DLD1 (cell line): ENCODE data around the gene RDH13.
"Not testable (repeated sequence)": the region's sequence is repeated elsewhere in the genome, so short reads cannot be mapped to it uniquely, and the experiment has no call there.

Experiments used
- in situ Hi-C: cut with HindIII; loops from 2 replicates; pipeline ENCODE4 v1.10.0; 2017; ENCODE audit warnings: low sequenced_read_pairs

Gene RDH13

GRCh38 chr19:55018216-55018615, 44.7 kb downstream of the RDH13 start:
- in situ Hi-C loops = no loop called here

DNA sequence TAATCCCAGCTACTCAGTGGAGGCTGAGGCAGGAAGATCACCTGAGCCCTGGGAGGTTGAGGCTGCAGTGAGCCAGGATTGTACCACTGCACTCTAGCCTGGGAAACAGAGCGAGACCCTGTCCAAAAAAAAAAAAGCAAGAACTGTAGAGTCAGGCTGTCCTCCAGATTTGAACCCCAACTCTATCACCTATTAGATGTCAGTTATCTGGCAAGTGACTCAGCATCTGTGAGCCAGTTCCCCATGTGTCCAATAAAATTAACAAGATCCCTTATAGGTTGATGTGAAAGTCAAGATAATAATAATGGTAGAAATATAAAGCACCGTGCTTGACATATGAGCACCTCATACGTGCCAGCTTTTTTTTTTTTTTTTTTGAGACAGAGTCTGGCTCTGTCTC, 46.9 kb downstream of the RDH13 start:
- in situ Hi-C loops = no loop called here

- in situ Hi-C loops = no loop called here
These were observed 47.8 kb downstream of the RDH13 start for GRCh38 chr19:55015126-55015525.

DNA sequence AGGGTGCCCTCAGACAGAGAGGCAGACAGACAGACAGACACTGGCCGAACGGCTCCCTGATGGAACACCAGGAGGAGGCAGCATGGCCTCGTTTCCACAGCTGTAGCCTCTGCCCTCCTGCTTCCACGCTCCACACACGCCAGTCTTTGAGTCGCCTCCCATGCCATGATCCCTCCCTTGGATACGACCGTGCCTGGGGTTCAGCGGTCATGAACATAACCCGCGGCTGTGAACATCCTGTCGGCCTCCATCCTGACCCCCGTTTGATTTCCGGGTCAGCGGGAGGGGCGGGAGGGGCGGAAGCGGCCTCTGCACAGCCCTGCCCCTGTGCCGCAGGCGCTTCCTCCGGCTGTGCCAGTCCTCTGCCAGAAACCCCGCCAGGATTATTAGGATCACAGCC, 48.2 kb downstream of the RDH13 start:
- in situ Hi-C loops = no loop called here

DNA sequence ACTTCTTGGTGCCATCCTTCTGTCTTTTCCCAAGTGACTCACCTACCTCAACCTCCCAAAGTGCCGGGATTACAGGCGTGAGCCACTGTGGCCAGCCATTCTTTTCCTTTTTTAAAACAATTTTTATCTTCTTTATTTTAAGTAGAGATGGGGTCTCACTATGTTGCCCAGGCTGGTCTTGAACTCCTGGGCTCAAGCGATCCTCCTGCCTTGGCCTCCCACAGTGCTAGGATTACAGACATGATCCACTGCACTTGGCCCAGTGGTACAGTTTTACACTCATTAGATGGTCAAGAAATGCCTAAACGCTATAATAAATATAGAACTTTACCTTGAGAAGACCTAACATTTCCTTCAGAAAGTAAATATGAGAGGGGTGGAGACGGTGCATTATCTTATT, 49.4 kb downstream of the RDH13 start:
- in situ Hi-C loops = no loop called here

DNA sequence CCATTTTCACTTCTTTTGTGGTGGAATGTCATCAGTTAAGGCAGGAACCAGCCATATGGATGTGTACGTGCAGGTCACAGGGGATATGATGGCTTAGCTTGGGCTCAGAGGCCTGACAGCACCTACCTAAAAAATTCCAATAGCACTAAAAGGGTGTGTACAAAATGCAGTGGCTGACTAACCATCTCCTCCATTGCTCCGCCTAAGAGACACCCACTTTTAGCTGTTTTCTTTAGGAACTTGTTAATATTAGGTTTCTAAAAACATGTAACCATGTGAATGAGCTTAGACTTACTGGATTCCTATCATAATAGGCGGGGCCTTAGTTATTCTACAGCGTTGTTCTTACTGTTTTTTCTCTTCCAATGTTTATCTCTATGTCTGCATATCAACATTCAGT, 50.6 kb downstream of the RDH13 start:
- in situ Hi-C loops = no loop called here

GRCh38 chr19:55010561-55010960, 52.4 kb downstream of the RDH13 start:
- in situ Hi-C loops = not testable (repeated sequence)

DNA sequence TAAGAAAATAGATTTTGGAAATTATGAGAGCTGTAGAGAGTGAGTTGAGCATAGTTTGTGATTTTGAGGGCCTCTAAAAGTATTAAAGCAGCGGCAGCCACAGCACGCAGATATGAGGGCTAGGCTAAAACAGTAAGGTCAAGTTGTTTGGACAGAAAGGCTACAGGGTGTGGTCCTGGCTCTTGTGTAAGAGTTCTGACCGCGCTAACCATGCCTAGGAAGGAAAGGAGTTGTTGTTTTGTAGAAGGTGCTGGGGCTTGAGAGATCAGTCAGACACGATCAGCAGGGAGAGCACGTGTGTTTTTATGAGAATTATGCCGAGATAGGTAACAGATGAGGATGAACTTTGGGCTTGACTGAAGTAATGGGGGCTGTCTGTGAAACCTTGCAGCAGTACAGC, 54.2 kb downstream of the RDH13 start:
- in situ Hi-C loops = not testable (repeated sequence)

DNA sequence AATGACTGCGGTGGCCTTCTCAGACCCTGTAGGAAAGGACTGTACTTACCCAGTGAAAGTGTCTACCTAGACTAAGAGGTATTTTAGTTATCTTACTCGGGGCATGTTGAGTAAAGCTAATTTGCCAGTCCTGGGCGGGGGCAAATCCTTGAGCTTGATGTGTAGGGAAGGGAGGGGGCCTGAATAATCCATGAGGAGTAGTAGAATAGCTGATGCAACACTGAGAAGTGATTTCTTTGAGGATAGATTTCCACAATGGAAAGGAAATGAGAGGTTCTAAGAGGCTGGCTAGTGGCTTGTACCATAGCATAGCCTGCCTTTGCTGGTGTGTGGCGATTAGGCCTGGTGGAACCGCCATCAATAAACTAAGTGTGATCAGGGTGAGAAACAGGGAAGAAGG, 54.8 kb downstream of the RDH13 start:
- in situ Hi-C loops = not testable (repeated sequence)

DNA sequence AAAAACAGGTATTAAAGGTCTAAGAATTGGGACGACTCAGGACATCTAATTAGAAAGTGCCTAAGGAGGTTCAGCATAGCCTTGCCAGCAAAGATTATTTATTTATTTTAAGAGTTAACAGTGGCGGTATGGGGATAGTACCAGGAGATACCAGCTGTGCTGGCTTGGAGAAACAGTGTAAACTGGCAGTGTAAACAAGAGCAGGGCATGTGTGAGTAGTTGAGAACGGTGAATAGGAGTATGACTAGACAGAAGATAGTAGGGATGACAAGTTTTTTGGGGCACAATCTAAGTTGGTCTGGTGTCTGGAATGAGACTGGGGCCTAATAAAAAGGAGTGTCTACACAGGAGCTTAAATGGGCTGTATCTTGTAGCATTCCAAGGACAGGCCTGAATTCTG, 55.4 kb downstream of the RDH13 start:
- in situ Hi-C loops = not testable (repeated sequence)

DNA sequence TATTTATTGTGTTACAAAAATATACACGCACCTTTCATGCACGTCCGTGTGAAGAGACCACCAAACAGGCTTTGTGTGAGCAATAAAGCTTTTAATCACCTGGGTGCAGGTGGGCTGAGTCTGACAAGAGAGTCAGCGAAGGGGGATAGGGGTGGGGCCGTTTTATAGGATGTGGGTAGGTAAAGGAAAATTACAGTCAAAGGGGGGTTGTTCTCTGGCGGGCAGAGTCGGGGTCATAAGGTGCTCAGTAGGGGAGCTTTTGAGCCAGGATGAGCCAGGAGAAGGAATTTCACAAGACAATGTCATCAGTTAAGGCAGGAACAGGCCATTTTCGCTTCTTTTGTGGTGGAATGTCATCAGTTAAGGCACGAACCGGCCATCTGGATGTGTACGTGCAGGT, 56.2 kb downstream of the RDH13 start:
- in situ Hi-C loops = not testable (repeated sequence)

- in situ Hi-C loops = no loop called here
These were observed 57.1 kb downstream of the RDH13 start for GRCh38 chr19:55005684-55006488.

DNA sequence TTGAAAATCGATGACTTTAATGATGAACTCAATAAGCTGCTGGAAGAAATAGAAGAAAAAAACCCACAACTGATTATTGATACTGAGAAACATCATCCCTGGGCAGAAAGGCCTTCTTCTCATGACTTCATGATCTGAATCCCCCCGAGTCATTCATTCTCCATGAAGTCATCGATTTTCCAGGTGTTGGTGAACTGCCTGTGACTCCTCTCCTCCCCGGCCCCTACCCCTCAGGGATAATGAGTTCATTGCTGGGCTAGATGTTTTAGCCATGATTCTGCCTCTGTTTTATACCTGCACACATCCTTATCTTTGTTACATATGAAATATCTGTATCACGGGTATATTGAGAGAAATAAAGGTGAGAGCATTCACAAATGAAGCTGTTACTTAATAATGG, 62.2 kb downstream of the RDH13 start:
- in situ Hi-C loops = no loop called here

DNA sequence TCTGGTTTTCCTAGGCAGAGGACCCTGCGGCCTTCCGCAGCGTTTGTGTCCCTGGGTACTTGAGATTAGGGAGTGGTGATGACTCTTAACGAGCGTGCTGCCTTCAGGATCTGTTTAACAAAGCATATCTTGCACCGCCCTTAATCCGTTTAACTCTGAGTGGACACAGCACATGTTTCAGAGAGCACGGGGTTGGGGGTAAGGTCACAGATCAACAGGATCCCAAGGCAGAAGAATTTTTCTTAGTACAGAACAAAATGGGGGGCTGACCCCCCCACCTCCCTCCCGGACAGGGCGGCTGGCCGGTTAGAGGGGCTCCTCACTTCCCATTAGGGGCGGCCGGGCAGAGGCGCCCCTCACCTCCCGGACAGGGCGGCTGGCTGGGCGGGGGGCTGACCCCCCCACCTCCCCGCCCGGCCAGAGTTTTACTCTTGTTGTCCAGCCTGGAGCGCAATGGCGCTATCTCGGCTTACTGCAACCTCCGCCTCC, 64.2 kb downstream of the RDH13 start:
- in situ Hi-C loops = not testable (repeated sequence)

- in situ Hi-C loops = no loop called here
These were observed 67.4 kb downstream of the RDH13 start for GRCh38 chr19:54995561-54995960.
